IMR-90 (cell line): Measurements from ENCODE around the gene SMTNL1.

Source experiments
- CTCF ChIP-seq: conservative IDR thresholded peaks from 2 replicates; pipeline ENCODE4 v1.5.1; 2012; ENCODE audit warnings: mild to moderate bottlenecking, low read depth, low read length, improper control_type of control experiment
- POLR2A ChIP-seq: IDR thresholded peaks from 2 replicates; pipeline ENCODE4 v1.6.1; 2012; ENCODE audit warnings: mild to moderate bottlenecking, low read depth, low read length
- RAD21 ChIP-seq: IDR thresholded peaks from 2 replicates; pipeline ENCODE4 v1.6.1; 2012; ENCODE audit warnings: low read length, improper control_type of control experiment
- RFX5 ChIP-seq: IDR thresholded peaks from 2 replicates; pipeline ENCODE4 v1.8.0; 2012; ENCODE audit warnings: low read depth, mild to moderate bottlenecking, low read length, moderate library complexity

DNA sequence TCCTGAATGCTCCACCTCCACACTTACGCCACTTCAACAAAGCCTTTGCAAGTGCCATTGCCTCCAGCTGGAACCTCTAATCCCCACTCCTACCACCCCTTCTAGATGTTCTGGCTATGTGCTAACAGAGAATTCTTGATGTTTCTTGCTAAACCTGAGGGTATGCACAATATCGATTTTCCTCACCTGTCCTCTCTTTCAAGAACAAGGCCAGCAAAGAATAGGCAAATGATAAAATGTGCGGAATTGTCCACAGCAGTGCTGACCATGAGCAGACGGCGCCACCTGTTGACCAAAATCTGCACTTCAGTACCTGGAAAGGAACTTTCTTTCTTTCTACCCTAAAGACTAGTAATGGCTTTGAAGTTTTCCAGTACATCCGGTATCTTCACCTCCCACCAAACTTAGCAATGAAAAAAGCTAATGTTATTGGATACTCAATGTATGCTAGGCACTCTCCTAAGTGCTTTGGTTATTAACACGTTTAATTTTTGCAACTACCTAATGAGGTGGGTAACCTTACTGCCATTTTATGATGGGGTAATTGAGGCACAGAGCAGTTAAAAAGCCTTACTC, 10.3 kb upstream of the SMTNL1 start:
- TF ChIP-seq POLR2A (no peak), RFX5 (no peak), CTCF (peak; percentile 94), RAD21 (peak; percentile 96)
